KMS-11 (cell line): ENCODE measurements around the gene CDC42BPB.
A peak's percentile ranks its signal among the peaks of the same experiment; 100 is the strongest.

Source experiments
- H2AFZ ChIP-seq: fragments of 200-600 bp; sonication (generic); 2 replicates; pipeline ENCODE4 v1.6.1; 2016; ENCODE audit warnings: antibody characterized with exemption, mixed run types, low read depth
- H3K27ac ChIP-seq: fragments of 200-600 bp; sonication (generic); 2 replicates; pipeline ENCODE4 v1.6.1; 2016; ENCODE audit warnings: mild to moderate bottlenecking, mixed run types
- H3K27me3 ChIP-seq: fragments of 200-600 bp; sonication (generic); 2 replicates; pipeline ENCODE4 v1.6.1; 2017; ENCODE audit warnings: mild to moderate bottlenecking, low read depth, mixed run types, moderate library complexity; ENCODE audit not compliant: insufficient read depth
- H3K36me3 ChIP-seq: fragments of 200-600 bp; sonication (generic); 2 replicates; pipeline ENCODE4 v1.6.1; 2017; ENCODE audit warnings: mild to moderate bottlenecking, mixed run types; ENCODE audit not compliant: insufficient read depth
- H3K4me1 ChIP-seq: fragments of 200-600 bp; sonication (generic); 2 replicates; pipeline ENCODE4 v1.6.1; 2016; ENCODE audit warnings: mild to moderate bottlenecking, low read depth, mixed run types; ENCODE audit not compliant: poor library complexity, severe bottlenecking
- H3K4me2 ChIP-seq: fragments of 200-600 bp; sonication (generic); 2 replicates; pipeline ENCODE4 v1.7.0; 2016; ENCODE audit warnings: mild to moderate bottlenecking, mixed run types
- H3K4me3 ChIP-seq: fragments of 200-600 bp; sonication (generic); IDR thresholded peaks from 2 replicates; pipeline ENCODE4 v1.6.1; 2017; ENCODE audit warnings: low read depth, low read length, mixed read lengths; ENCODE audit not compliant: insufficient read depth
- H3K79me2 ChIP-seq: fragments of 200-600 bp; sonication (generic); 2 replicates; pipeline ENCODE4 v1.6.1; 2016; ENCODE audit warnings: low read depth, mixed run types; ENCODE audit not compliant: insufficient read depth
- H3K9ac ChIP-seq: fragments of 200-600 bp; sonication (generic); 2 replicates; pipeline ENCODE4 v1.6.1; 2016; ENCODE audit warnings: mild to moderate bottlenecking, mixed run types
- H4K20me1 ChIP-seq: fragments of 200-600 bp; sonication (generic); 2 replicates; pipeline ENCODE4 v1.6.1; 2016; ENCODE audit warnings: mild to moderate bottlenecking, mixed run types; ENCODE audit not compliant: insufficient read depth
- TF ChIP-seq, protein P1 (sequence below): fragments of 200-600 bp; sonication (generic); conservative IDR thresholded peaks from 2 replicates; pipeline ENCODE4 v1.6.1; 2017; ENCODE audit warnings: low read depth, mild to moderate bottlenecking, antibody characterized with exemption, low read length, moderate library complexity, mixed read lengths

CDC42BPB gene

DNA sequence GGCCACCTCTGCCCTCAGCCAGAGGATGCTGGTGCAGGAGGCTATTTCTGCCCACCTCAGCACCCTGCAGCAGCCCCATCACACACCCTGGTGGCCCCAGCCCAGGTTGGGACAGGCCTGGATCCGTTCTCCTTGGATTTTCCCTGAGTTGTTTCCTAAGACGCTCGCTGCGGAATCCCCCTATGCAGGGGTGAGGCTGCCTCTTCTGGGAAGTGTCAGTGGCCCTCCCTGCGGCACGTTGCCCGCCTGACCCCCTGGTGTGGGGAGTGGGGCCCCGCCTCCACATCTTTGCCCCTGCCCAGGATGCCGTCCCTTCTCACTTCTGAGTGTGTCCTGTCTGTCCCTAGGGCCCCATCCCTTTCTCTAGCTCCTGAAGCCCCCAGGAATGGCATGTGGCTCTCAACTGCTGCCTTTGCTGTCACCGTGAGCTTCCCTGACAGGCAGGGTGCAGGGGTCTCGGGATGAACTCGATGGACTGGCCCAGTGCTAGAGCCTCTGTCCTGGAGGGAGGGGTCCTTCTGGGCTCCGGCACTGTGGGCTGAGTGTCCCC, 36.6 kb upstream of the CDC42BPB start:
- H3K9ac ChIP-seq, result no peak overlapping the region
- H3K4me1 ChIP-seq, result peaks cover 5% of the 10 kb centered on the region
- H3K79me2 ChIP-seq, result no peaks in the 10 kb centered on the region
- H4K20me1 ChIP-seq, result no peaks in the 10 kb centered on the region
- no peak overlapping the region for H2AFZ ChIP-seq
- H3K27ac ChIP-seq, result no peak overlapping the region
- H3K4me2 ChIP-seq, result no peak overlapping the region
- no peaks in the 10 kb centered on the region for H3K36me3 ChIP-seq
- TF ChIP-seq, protein P1, sequence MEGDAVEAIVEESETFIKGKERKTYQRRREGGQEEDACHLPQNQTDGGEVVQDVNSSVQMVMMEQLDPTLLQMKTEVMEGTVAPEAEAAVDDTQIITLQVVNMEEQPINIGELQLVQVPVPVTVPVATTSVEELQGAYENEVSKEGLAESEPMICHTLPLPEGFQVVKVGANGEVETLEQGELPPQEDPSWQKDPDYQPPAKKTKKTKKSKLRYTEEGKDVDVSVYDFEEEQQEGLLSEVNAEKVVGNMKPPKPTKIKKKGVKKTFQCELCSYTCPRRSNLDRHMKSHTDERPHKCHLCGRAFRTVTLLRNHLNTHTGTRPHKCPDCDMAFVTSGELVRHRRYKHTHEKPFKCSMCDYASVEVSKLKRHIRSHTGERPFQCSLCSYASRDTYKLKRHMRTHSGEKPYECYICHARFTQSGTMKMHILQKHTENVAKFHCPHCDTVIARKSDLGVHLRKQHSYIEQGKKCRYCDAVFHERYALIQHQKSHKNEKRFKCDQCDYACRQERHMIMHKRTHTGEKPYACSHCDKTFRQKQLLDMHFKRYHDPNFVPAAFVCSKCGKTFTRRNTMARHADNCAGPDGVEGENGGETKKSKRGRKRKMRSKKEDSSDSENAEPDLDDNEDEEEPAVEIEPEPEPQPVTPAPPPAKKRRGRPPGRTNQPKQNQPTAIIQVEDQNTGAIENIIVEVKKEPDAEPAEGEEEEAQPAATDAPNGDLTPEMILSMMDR, result no peak
- no peak overlapping the region for H3K4me3 ChIP-seq
- no peaks in the 10 kb centered on the region for H3K27me3 ChIP-seq

DNA sequence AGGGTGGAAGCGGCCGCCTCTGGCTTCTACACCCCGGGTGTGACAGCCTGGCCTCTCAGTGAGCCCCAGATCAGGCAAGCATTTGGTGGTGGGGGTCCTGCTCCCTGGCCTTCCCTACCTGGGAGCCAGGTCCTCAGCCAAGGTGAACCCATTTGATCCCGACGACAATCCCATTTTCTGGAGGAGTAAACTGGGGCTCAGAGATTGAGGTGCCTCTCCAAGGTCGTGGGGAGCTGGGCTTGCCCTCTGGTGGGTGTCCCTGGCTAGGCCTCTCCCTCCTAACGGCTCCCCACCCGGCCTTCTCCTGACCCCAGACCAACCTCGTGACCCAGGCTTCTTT, 34.5 kb upstream of the CDC42BPB start:
- Histone ChIP-seq H3K4me2 (peak overlapping the region; percentile 15), H3K9ac (0 out of 2 replicates have a peak overlapping the region, but pooled peaks have one; percentile 58), H3K4me1 (peaks cover 5% of the 10 kb centered on the region), H3K27ac (no peak overlapping the region), H3K27me3 (no peaks in the 10 kb centered on the region), H3K36me3 (no peaks in the 10 kb centered on the region), H3K4me3 (no peak overlapping the region), H3K79me2 (no peaks in the 10 kb centered on the region), H2AFZ (peak overlapping the region; percentile 64), H4K20me1 (no peaks in the 10 kb centered on the region)
- TF ChIP-seq, protein P1, result peak; percentile 53; the same call in 1 of the 2 replicates

DNA sequence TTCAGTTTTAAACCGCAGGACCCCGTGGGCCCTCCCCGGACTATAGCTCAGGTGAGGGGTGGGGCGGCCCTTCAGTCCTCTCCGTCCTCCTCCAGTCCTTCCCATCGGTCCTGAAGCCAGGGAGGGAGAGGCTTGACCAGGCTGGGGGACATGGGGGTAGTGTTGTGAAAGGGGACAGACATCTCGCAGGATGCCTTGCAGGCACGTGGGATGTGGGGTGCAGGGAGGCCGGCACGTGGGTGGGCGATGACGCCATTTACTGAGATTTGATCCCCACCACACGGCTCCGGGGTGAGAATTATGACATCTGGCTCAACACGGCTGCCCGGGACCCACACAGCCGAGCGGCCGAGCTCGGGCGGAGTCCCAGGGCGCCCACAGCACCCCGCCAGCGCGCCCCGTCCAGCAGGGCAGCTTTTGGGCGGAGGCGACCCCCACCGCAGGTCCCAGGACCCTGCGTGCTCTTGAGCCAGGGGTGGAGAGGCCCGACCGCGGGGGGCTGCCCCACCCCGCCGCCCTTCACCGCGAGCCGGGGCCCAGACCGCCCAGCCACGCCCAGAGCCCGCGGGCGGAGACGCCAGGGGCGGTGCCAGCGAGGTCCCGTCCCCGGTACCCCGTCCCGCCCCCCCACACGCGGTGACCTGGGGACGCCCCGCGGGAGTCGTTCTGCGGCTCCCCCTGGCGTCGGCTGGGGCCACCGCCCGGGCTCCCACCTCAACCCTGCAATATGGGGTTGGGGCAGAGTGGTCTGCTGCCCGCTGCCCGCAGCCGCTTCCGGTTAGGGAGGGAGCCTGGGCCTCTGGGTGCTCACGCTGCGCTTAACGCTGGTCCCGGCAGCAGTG, 33.9 kb upstream of the CDC42BPB start:
- peak overlapping the region; percentile 71 for H2AFZ ChIP-seq
- H3K79me2 ChIP-seq, result no peaks in the 10 kb centered on the region
- H3K36me3 ChIP-seq, result no peaks in the 10 kb centered on the region
- no peak overlapping the region for H3K27ac ChIP-seq
- peak overlapping the region; percentile 15 for H3K4me2 ChIP-seq
- no peaks in the 10 kb centered on the region for H4K20me1 ChIP-seq
- TF ChIP-seq, protein P1, result no peak; the same call in 1 of the 2 replicates
- peak overlapping the region; percentile 58; the same call in 1 of the 2 replicates for H3K9ac ChIP-seq
- peaks cover 5% of the 10 kb centered on the region for H3K4me1 ChIP-seq
- no peak overlapping the region for H3K4me3 ChIP-seq
- H3K27me3 ChIP-seq, result no peaks in the 10 kb centered on the region

DNA sequence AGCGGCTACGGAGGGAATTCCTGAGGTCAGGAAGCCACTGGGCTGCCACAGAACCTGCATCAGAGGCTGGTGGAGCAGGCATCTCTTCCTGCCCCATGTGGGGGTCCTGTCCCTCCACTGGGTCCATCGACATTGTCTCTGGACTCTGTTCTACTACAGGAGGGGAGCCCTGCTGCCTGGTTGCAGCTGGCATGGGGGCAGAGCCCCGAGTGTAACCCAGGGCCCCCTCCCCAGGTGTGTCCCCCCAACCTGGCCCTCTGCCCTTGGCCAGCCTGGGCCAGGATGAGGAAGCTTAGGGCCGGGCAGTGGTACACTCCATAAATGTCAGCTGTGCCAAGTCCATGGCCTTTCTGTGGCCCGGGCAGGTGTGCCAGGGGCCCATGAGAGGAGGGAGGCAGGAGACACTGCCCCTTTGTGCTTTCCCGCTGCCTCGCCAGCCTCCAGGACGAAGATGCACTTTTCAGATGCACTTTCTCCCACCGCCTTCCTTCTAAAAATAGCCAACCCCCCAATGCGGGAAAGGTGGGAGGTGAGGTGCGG, 33.2 kb upstream of the CDC42BPB start:
- TF ChIP-seq, protein P1, result no peak
- Histone ChIP-seq H3K27ac (no peak overlapping the region), H3K4me1 (peaks cover 5% of the 10 kb centered on the region), H3K9ac (peak overlapping the region; percentile 58; the same call in 1 of the 2 replicates), H3K36me3 (no peaks in the 10 kb centered on the region), H2AFZ (peak overlapping the region; percentile 71; the same call in 1 of the 2 replicates), H3K79me2 (no peaks in the 10 kb centered on the region), H3K4me2 (peak overlapping the region; percentile 15; the same call in 1 of the 2 replicates), H4K20me1 (no peaks in the 10 kb centered on the region), H3K4me3 (no peak overlapping the region), H3K27me3 (no peaks in the 10 kb centered on the region)
